Measurements from ENCODE around the gene TMED6. TPM values are rescaled to one million over a fixed set of nuclear protein-coding genes. Genes with fewer than 3 reads are reported as not detected.

TMED6 gene
- total RNA-seq, 1 experiment from 2014 or later = 0.72 TPM

GRCh38 chr16:69393898-69394849 is 42.6 kb upstream of the TMED6 start:
- Mint-ChIP-seq H3K36me3 (no peaks in the 10 kb centered on the region), H3K4me3 (no peak overlapping the region), H3K27ac (no peak overlapping the region), H3K4me1 (peaks cover 12% of the 10 kb centered on the region), H3K27me3 (ENCODE audit: low read depth) (0 out of 2 replicates have a peak, but pooled peaks cover 3% of the 10 kb centered on the region), H3K9me3 (no peaks in the 10 kb centered on the region)
- ChIA-PET POLR2A (no interaction called here), CTCF (interaction anchor here (1.2 to 2.5 kb wide), 2 partner anchors 143 to 360 kb away, joined by 3 to 23 read pairs; partner anchors contain the start of gene NOB1)
- ATAC-seq (no peak), DNase-seq (ENCODE audit: low spot score) (no peak)
- TF ChIP-seq PREB (CRISPR knock-in tag; IDR thresholded peaks at IDR 0.05; ENCODE audit: borderline replicate concordance) = no peak
- TF ChIP-seq ZNF317 (CRISPR knock-in tag; IDR thresholded peaks at IDR 0.05; ENCODE audit: borderline replicate concordance, low read depth) = no peak
- TF ChIP-seq NR2C2 (CRISPR knock-in tag; IDR thresholded peaks at IDR 0.05) = no peak
- TF ChIP-seq TCF7 (CRISPR knock-in tag; IDR thresholded peaks at IDR 0.05; ENCODE audit: low read depth) = no peak
- TF ChIP-seq IRF2 (CRISPR knock-in tag; IDR thresholded peaks at IDR 0.05; ENCODE audit: borderline replicate concordance, low read depth) = no peak
- TF ChIP-seq TP53 (CRISPR knock-in tag; IDR thresholded peaks at IDR 0.05) = no peak
- TF ChIP-seq NR3C1 (CRISPR knock-in tag; conservative IDR thresholded peaks at IDR 0.05; ENCODE audit: low read depth) = no peak
- TF ChIP-seq AFF4 (CRISPR knock-in tag; IDR thresholded peaks at IDR 0.05; ENCODE audit: borderline replicate concordance) = no peak
- TF ChIP-seq ZNF396 (CRISPR knock-in tag; IDR thresholded peaks at IDR 0.05; ENCODE audit: borderline replicate concordance) = no peak
- no peak for TF ChIP-seq MAX (CRISPR knock-in tag; IDR thresholded peaks at IDR 0.05)
- TF ChIP-seq EMX1 (CRISPR knock-in tag; IDR thresholded peaks at IDR 0.05) = no peak
- no peak for TF ChIP-seq HMGXB4 (CRISPR knock-in tag; IDR thresholded peaks at IDR 0.05)
- TF ChIP-seq USF2 (CRISPR knock-in tag; IDR thresholded peaks at IDR 0.05) = no peak
- no peak for TF ChIP-seq SMAD4 (CRISPR knock-in tag; IDR thresholded peaks at IDR 0.05)
- no peak for TF ChIP-seq OVOL2 (CRISPR knock-in tag; IDR thresholded peaks at IDR 0.05; ENCODE audit: borderline replicate concordance)
- no peak for TF ChIP-seq NFATC4 (CRISPR knock-in tag; IDR thresholded peaks at IDR 0.05)
- TF ChIP-seq JUN (CRISPR knock-in tag; IDR thresholded peaks at IDR 0.05) = no peak

All from WTC11 (cell line).